Measurements from ENCODE around the gene BFAR.
"Not testable (repeated sequence)": the region's sequence is repeated elsewhere in the genome, so short reads cannot be mapped to it uniquely, and the experiment has no call there.

BFAR gene

DNA sequence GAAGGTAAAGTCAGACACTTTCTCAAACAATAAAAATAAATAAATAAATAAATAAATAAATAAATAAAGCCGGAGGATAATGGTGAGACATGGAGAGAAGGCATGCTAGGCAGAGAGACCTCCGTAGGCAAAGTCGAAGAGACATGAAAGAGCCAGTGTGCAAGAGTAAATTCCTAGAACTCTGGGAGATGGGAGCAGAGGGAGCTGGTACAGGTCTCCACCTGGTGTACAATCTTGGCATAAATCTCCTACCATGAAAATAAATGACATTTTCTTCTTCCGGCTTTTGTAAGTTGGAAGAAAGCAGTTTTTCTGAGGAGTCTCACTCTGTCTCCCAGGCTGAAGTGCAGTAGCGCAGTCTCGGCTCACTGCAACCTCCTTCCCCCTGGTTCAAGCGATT, 69.1 kb downstream of the BFAR start:
- not testable (repeated sequence) for DNase-seq

- DNase-seq: not testable (repeated sequence)
Observed at GRCh38 chr16:14702672-14703071, 69.9 kb downstream of the BFAR start.

- not testable (repeated sequence) for DNase-seq
Observed at GRCh38 chr16:14703156-14704011, 70.6 kb downstream of the BFAR start, which contains the start of gene NPIPA3. Gene NPIPA3, plus strand, starts transcription at chr16:14703411. Its CDS starts 5,533 bp downstream, at chr16:14708944.
